ENCODE data around the gene MPPED2. TPM values are rescaled to one million over a fixed set of nuclear protein-coding genes. Genes with fewer than 3 reads are reported as not detected.
A peak's percentile ranks its signal among the peaks of the same experiment; 100 is the strongest.

MPPED2 gene
- total RNA-seq: 7.8 TPM

GRCh38 chr11:30586251-30587144 lies at the start of gene MPPED2:
MPPED2 (minus strand) TSS chr11:30586353; CDS start chr11:30580373, 5,980 bp downstream.
- peak; percentile 75 for DNase-seq

- DNase-seq: peak; percentile 80
Observed at GRCh38 chr11:30635401-30635989, 49.3 kb upstream of the MPPED2 start.

- no peak for DNase-seq
Observed at GRCh38 chr11:30631148-30631547, 45.0 kb upstream of the MPPED2 start.

GRCh38 chr11:30619767-30620166 lies 33.6 kb upstream of the MPPED2 start:
- DNase-seq: no peak

- no peak for DNase-seq
Observed at GRCh38 chr11:30617762-30618161, 31.6 kb upstream of the MPPED2 start.

GRCh38 chr11:30610628-30611027 lies 24.5 kb upstream of the MPPED2 start:
- no peak for DNase-seq

- DNase-seq: peak; percentile 9
Observed at GRCh38 chr11:30608534-30608933, 22.4 kb upstream of the MPPED2 start.

GRCh38 chr11:30605036-30605605 lies 19.0 kb upstream of the MPPED2 start:
- DNase-seq: no peak

- no peak for DNase-seq
Observed at GRCh38 chr11:30603357-30603756, 17.2 kb upstream of the MPPED2 start.

- no peak for DNase-seq
Observed at GRCh38 chr11:30596832-30597231, 10.7 kb upstream of the MPPED2 start.

GRCh38 chr11:30595934-30596333 lies 9.8 kb upstream of the MPPED2 start:
- DNase-seq: no peak

- DNase-seq: peak; percentile 73
Observed at GRCh38 chr11:30594646-30595411, 8.7 kb upstream of the MPPED2 start.

GRCh38 chr11:30587269-30587812 lies 1.2 kb upstream of the MPPED2 start:
- DNase-seq: no peak

- DNase-seq: peak; percentile 65
Observed at GRCh38 chr11:30585892-30586250, 282 bp downstream of the MPPED2 start.

- peak; percentile 62 for DNase-seq
Observed at GRCh38 chr11:30585125-30585891, 845 bp downstream of the MPPED2 start.

GRCh38 chr11:30583476-30584280 lies 2.5 kb downstream of the MPPED2 start:
- peak; percentile 62 for DNase-seq

- DNase-seq: no peak
Observed at GRCh38 chr11:30582726-30583125, 3.4 kb downstream of the MPPED2 start.

- no peak for DNase-seq
Observed at GRCh38 chr11:30581675-30582074, 4.5 kb downstream of the MPPED2 start.

- no peak for DNase-seq
Observed at GRCh38 chr11:30580573-30580972, 5.6 kb downstream of the MPPED2 start.

GRCh38 chr11:30579415-30580175 lies 6.6 kb downstream of the MPPED2 start:
- no peak for DNase-seq

All from tongue (tissue), 2 donors.